ENCODE data around the gene ADH5. TPM values are rescaled to one million over a fixed set of nuclear protein-coding genes. Genes with fewer than 3 reads are reported as not detected.

ADH5 gene
- total and polyA plus RNA-seq, 2 of the 8 experiments (the other 6 are each of a cell fraction or from before 2014, with no cell fraction given): 223 to 327 TPM

DNA sequence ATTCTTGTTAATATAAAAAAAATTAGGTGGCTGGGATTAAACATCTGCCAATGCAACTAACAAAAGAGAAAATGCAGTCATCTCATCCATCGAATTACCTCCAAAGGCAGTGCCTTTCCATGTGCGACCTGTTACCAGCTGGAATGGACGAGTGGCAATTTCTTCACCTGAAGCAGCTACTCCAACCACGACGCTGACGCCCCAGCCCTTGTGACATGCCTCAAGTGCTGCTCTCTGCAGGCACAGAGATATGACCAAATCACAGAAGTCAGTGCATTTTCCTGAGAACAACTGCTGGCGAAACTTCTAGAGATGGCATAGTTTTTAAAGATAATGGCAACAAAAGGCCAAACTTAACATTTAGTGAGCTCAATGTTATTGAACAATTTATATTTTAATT lies 13.8 kb downstream of the ADH5 start (continued):
- TF ChIP-seq RFX5 (IDR thresholded peaks at IDR 0.05; ENCODE audit: borderline replicate concordance, low read depth, low read length): no peak
- no peak for TF ChIP-seq SP1 (IDR thresholded peaks at IDR 0.05; ENCODE audit: low read depth, low read length)
- TF ChIP-seq NRF1 (IDR thresholded peaks at IDR 0.05; ENCODE audit: low read depth, low read length): no peak
- no peak for TF ChIP-seq EGR1 (IDR thresholded peaks at IDR 0.05; ENCODE audit: borderline replicate concordance, low read depth, low read length)
- TF ChIP-seq, protein P1, sequence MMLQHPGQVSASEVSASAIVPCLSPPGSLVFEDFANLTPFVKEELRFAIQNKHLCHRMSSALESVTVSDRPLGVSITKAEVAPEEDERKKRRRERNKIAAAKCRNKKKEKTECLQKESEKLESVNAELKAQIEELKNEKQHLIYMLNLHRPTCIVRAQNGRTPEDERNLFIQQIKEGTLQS (IDR thresholded peaks at IDR 0.05; ENCODE audit: insufficient read depth, low read depth, low read length): no peak
- no peak for TF ChIP-seq TBP (IDR thresholded peaks at IDR 0.05; ENCODE audit: low read depth, low read length)
- TF ChIP-seq SAP30 (IDR thresholded peaks at IDR 0.05; ENCODE audit: insufficient read depth, insufficient replicate concordance, low read length): no peak
- no peak for TF ChIP-seq BCL11A (IDR thresholded peaks at IDR 0.05; ENCODE audit: low read depth in 2 of 2, low read length in 2 of 2)
